Cerebellar cortex (tissue), 1 donor: Measurements from ENCODE around the gene TMC1.
"Not testable (repeated sequence)": the region's sequence is repeated elsewhere in the genome, so short reads cannot be mapped to it uniquely, and the experiment has no call there.

ENCODE experiments used
- DNase-seq: peaks from one replicate; pipeline ENCODE4 v3.0.0-alpha.2; 2015; ENCODE audit warnings: low spot score

The TMC1 gene

GRCh38 chr9:72818385-72818784, 297.0 kb downstream of the TMC1 start:
- DNase-seq = no peak

- no peak for DNase-seq
These were observed 302.6 kb downstream of the TMC1 start for GRCh38 chr9:72823971-72824370.

- no peak for DNase-seq
These were observed 305.9 kb downstream of the TMC1 start for GRCh38 chr9:72826996-72827949.

GRCh38 chr9:72827950-72828731, 306.7 kb downstream of the TMC1 start:
- no peak for DNase-seq

GRCh38 chr9:72834994-72835393, 313.6 kb downstream of the TMC1 start:
- no peak for DNase-seq

- DNase-seq = no peak
These were observed 315.4 kb downstream of the TMC1 start for GRCh38 chr9:72836790-72837189.

GRCh38 chr9:72839085-72839484, 317.7 kb downstream of the TMC1 start:
- DNase-seq = no peak

- DNase-seq = no peak
These were observed 322.4 kb downstream of the TMC1 start for GRCh38 chr9:72843520-72844439.

GRCh38 chr9:72844440-72844768, 323.0 kb downstream of the TMC1 start:
- no peak for DNase-seq

GRCh38 chr9:72845052-72845451, 323.6 kb downstream of the TMC1 start:
- not testable (repeated sequence) for DNase-seq

- DNase-seq = not testable (repeated sequence)
These were observed 328.8 kb downstream of the TMC1 start for GRCh38 chr9:72850209-72850608.

GRCh38 chr9:72855321-72855720, 333.9 kb downstream of the TMC1 start:
- DNase-seq = no peak

- DNase-seq = peak; percentile 38
These were observed 334.6 kb downstream of the TMC1 start for GRCh38 chr9:72855890-72856523.

- peak; percentile 81 for DNase-seq
These were observed 335.7 kb downstream of the TMC1 start for GRCh38 chr9:72856972-72857623.

- DNase-seq = no peak
These were observed 336.2 kb downstream of the TMC1 start for GRCh38 chr9:72857624-72857996.

- no peak for DNase-seq
These were observed 336.9 kb downstream of the TMC1 start for GRCh38 chr9:72858089-72858912.

- not testable (repeated sequence) for DNase-seq
These were observed 341.4 kb downstream of the TMC1 start for GRCh38 chr9:72862788-72863187.

- no peak for DNase-seq
These were observed 342.2 kb downstream of the TMC1 start for GRCh38 chr9:72863456-72864094.

- no peak for DNase-seq
These were observed 342.9 kb downstream of the TMC1 start for GRCh38 chr9:72864327-72864726.

- DNase-seq = peak; percentile 10
These were observed 350.3 kb downstream of the TMC1 start for GRCh38 chr9:72871685-72872084.
